DMS79 (cell line): ENCODE measurements around the gene PID1.
A peak's percentile ranks its signal among the peaks of the same experiment; 100 is the strongest.

ENCODE experiments used
- DNase-seq: peaks from one replicate; lab custom pipeline; 2025; lab: John Stamatoyannopoulos, UW

PID1 gene

GRCh38 chr2:229164545-229165249 lies 106.4 kb downstream of the PID1 start:
- no peak for DNase-seq

GRCh38 chr2:229163893-229164292 lies 107.2 kb downstream of the PID1 start:
- DNase-seq, result no peak

GRCh38 chr2:229162015-229162414 lies 109.1 kb downstream of the PID1 start:
- DNase-seq, result no peak

GRCh38 chr2:229160984-229161383 lies 110.1 kb downstream of the PID1 start:
- DNase-seq, result no peak

- DNase-seq, result no peak
Observed at GRCh38 chr2:229160180-229160579, 110.9 kb downstream of the PID1 start.

GRCh38 chr2:229159405-229159804 lies 111.7 kb downstream of the PID1 start:
- no peak for DNase-seq

- no peak for DNase-seq
Observed at GRCh38 chr2:229154381-229154780, 116.7 kb downstream of the PID1 start.

- DNase-seq, result no peak
Observed at GRCh38 chr2:229153951-229154350, 117.1 kb downstream of the PID1 start.

- no peak for DNase-seq
Observed at GRCh38 chr2:229153267-229153666, 117.8 kb downstream of the PID1 start.

GRCh38 chr2:229152674-229153073 lies 118.4 kb downstream of the PID1 start:
- no peak for DNase-seq

GRCh38 chr2:229150317-229150716 lies 120.8 kb downstream of the PID1 start:
- no peak for DNase-seq

- DNase-seq, result no peak
Observed at GRCh38 chr2:229141424-229142025, 129.6 kb downstream of the PID1 start.

- DNase-seq, result no peak
Observed at GRCh38 chr2:229137639-229138038, 133.4 kb downstream of the PID1 start.

- no peak for DNase-seq
Observed at GRCh38 chr2:229137066-229137465, 134.0 kb downstream of the PID1 start.

GRCh38 chr2:229133155-229133772 lies 137.8 kb downstream of the PID1 start:
- DNase-seq, result no peak

- no peak for DNase-seq
Observed at GRCh38 chr2:229132236-229132635, 138.9 kb downstream of the PID1 start.

GRCh38 chr2:229130522-229130921 lies 140.6 kb downstream of the PID1 start:
- no peak for DNase-seq

GRCh38 chr2:229129738-229130371 lies 141.2 kb downstream of the PID1 start:
- peak; percentile 50 for DNase-seq

GRCh38 chr2:229127471-229127870 lies 143.6 kb downstream of the PID1 start:
- no peak for DNase-seq

- DNase-seq, result no peak
Observed at GRCh38 chr2:229126066-229126465, 145.0 kb downstream of the PID1 start.

- DNase-seq, result no peak
Observed at GRCh38 chr2:229124136-229124535, 147.0 kb downstream of the PID1 start.

GRCh38 chr2:229118927-229119326 lies 152.2 kb downstream of the PID1 start:
- no peak for DNase-seq

GRCh38 chr2:229118336-229118735 lies 152.8 kb downstream of the PID1 start:
- no peak for DNase-seq
